Stimulated activated CD4-positive, alpha-beta T cell treated with anti-CD3 and anti-CD28 coated beads, Interleukin-4, amount 100 ng/mL, for 48 hours (primary cell): ENCODE measurements around the gene NDEL1.

Source experiments
- DNase-seq, 2 donors: peaks; one replicate each; pipeline ENCODE4 v3.0.0-alpha.2; 2020; ENCODE audit warnings: low read depth in 2 of 2

NDEL1 gene

DNA sequence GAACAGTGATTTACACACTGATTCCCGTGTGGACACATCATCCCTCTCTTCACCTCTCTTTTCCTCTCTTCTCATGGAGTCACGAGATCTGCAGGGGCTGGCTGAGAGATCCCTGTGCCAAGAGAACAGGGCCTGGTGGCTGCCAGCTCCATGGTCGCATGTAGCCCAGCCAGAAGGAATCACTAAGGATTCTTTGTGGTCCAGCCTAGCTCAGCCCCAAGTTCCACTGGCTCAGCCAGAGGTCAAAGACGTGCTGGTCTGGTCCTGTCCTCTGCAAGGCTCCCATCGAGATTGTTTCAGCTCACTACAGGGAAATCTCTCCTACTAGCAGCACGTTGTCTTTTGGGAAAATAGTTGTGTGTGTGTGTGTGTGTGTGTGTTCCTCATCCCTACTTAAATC, 66.4 kb downstream of the NDEL1 start:
- no peak for DNase-seq

DNA sequence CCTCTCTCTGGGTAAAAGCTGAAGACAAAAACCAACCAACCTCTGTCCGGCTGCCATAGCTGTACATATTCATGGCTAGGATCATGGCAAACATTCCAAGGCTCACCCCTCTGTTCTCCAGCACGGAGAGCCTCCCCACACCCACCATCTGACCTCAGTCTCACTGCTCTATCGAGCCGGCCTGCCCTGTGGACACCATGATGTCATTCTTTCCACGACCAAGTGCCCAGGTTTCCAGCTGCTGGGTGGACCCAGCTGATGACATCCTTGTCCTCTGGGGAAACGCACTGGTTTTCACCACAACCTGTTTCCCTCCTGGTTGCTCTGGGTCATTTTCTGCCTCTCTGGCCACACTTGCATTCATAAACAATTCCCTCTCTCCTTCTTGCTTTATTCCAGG, 67.7 kb downstream of the NDEL1 start:
- DNase-seq = no peak

DNA sequence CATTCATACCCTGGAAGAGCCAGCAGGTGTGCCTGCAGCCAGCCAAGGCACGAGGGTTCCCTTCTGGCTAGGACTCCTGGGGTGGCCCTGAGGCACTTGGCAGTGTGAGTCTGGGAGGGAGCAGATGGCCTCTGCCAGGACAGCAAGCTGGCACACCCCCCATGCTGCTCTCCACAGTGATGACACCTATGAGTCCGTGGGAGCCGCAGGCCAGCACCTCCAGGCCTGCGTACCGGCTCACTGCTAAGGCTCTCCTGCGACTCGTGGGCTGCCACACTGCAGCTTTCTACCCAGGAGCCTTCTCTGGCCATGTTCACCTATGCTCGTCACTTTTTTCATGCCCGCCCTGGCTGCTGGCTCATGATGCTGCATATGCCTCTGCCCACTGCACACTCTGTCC, 68.1 kb downstream of the NDEL1 start:
- DNase-seq = no peak

DNA sequence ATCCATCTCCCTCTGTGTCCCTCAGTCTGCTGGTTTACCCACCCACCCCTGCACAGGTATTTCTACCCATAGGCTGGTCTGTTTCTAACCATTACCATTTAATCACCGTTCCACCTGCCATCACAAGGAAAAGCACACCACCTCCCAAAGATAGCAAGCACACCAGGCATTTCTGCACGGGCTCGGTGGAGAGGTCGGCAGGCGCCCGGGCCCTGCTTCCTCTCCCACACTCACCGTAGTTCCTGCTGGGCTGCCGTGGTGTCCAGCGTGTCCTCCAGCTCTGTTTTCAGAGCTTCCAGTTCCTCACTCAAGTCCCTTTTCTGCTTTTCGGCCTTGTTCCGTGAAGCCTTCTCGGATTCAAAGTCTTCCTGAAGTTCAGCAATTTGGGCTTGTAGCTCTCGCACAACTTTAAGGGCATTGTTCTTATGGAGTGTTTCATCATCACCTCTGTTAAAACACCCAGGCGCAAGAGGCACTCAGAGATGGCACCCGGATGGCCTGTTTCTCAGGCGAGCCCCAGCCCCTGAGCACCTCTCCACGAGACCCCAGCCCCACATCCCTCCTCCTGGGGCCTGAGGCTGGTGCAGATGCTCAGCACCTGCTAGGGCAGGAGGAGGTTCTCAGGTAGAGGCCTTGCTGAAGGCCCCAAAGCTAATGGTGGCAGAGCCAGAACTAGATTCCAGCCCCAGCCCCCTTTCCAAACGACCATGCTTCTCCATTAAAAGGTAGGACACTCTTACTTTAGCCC, 69.0 kb downstream of the NDEL1 start:
- DNase-seq = no peak

DNA sequence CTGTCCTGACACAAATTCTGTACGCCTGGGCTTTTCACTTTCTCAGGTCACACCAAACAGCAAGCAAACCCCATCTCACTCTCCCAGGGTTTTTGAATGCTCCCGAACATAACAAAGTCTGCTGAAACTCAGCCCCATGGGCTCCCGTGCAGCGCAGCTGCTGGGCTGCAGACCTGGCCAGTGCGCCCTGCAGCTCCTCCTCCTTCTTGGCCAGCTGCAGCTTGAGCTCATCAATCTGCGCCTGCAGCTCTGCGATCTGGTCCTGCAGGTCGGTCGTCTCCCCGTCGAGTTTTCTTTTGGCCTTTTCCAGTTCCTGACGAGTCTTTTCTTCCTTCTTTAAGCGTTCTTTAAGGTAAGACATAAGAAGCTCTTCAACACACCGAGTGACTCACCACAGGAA, 70.5 kb downstream of the NDEL1 start:
- no peak for DNase-seq

DNA sequence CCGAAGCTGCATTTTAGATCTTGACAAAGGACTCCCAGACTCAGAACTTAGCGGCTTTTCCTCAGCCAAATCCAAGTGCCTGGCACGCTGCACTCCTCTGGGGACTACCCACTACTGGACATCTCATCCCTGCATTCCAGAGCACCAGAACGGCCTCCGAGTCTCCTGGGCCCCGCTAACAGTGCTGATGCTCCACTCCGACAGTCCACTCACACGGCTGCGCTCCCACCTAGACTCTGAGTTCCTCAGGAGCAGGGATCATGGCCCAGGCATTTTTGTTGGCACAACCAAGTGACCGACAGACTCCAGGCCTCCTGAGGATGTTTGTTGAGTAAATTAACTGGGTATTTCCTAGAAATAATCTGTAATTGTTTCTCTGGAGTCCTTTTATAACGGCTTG, 79.1 kb downstream of the NDEL1 start:
- DNase-seq = no peak
